Fibroblast of pulmonary artery (primary cell): Measurements from ENCODE around the gene S100A14.
A peak's percentile ranks its signal among the peaks of the same experiment; 100 is the strongest.

Experiments
- DNase-seq: peaks from one replicate; pipeline ENCODE4 v3.0.0-alpha.2; 2010; ENCODE audit warnings: low read depth
- H3K4me3 ChIP-seq: replicated peaks from 2 replicates; pipeline ENCODE4 v1.5.1; 2011; ENCODE audit warnings: low read depth, mild to moderate bottlenecking, control low read depth, low read length, moderate library complexity
- CTCF ChIP-seq: IDR thresholded peaks from 2 replicates; pipeline ENCODE4 v1.5.1; 2011; ENCODE audit warnings: mild to moderate bottlenecking, control low read depth, low read length, inconsistent platforms; ENCODE audit errors: missing control alignments

Gene S100A14

GRCh38 chr1:153607381-153607780 lies 8.7 kb downstream of the S100A14 start:
- DNase-seq = no peak
- TF ChIP-seq CTCF = no peak
- no peak overlapping the region for H3K4me3 ChIP-seq

GRCh38 chr1:153606194-153606593 lies 9.9 kb downstream of the S100A14 start:
- no peak for DNase-seq
- no peak for TF ChIP-seq CTCF
- no peak overlapping the region for H3K4me3 ChIP-seq

GRCh38 chr1:153602749-153603148 lies 13.4 kb downstream of the S100A14 start:
- no peak for DNase-seq
- no peak overlapping the region for H3K4me3 ChIP-seq
- no peak for TF ChIP-seq CTCF

GRCh38 chr1:153599847-153600246 lies 16.3 kb downstream of the S100A14 start:
- no peak for DNase-seq
- TF ChIP-seq CTCF = no peak
- no peak overlapping the region for H3K4me3 ChIP-seq

- H3K4me3 ChIP-seq = no peak overlapping the region
- TF ChIP-seq CTCF = no peak
- peak; percentile 61 for DNase-seq
These were observed 17.6 kb downstream of the S100A14 start for GRCh38 chr1:153598309-153599172.

GRCh38 chr1:153597206-153597605 lies 18.9 kb downstream of the S100A14 start:
- no peak overlapping the region for H3K4me3 ChIP-seq
- no peak for DNase-seq
- no peak for TF ChIP-seq CTCF

GRCh38 chr1:153592748-153593147 lies 23.4 kb downstream of the S100A14 start:
- DNase-seq = no peak

More at GRCh38 chr1:153592748-153593147, 23.4 kb downstream of the S100A14 start:
- TF ChIP-seq CTCF = no peak
- no peak overlapping the region for H3K4me3 ChIP-seq
